ENCODE results near the gene MDP1. TPM values are rescaled to one million over a fixed set of nuclear protein-coding genes. Genes with fewer than 3 reads are reported as not detected.

The MDP1 gene
- total RNA-seq, 1 donor from 2014 or later = 58.8 TPM

GRCh38 chr14:24253936-24254335 lies 38.1 kb upstream of the MDP1 start:
- Histone ChIP-seq H3K36me3 (no peaks in the 10 kb centered on the region), H3K9me3 (no peaks in the 10 kb centered on the region), H3K4me3 (no peak overlapping the region), H3K27me3 (no peaks in the 10 kb centered on the region), H3K4me1 (no peaks in the 10 kb centered on the region), H3K27ac (no peak overlapping the region)
- TF ChIP-seq, protein P1, sequence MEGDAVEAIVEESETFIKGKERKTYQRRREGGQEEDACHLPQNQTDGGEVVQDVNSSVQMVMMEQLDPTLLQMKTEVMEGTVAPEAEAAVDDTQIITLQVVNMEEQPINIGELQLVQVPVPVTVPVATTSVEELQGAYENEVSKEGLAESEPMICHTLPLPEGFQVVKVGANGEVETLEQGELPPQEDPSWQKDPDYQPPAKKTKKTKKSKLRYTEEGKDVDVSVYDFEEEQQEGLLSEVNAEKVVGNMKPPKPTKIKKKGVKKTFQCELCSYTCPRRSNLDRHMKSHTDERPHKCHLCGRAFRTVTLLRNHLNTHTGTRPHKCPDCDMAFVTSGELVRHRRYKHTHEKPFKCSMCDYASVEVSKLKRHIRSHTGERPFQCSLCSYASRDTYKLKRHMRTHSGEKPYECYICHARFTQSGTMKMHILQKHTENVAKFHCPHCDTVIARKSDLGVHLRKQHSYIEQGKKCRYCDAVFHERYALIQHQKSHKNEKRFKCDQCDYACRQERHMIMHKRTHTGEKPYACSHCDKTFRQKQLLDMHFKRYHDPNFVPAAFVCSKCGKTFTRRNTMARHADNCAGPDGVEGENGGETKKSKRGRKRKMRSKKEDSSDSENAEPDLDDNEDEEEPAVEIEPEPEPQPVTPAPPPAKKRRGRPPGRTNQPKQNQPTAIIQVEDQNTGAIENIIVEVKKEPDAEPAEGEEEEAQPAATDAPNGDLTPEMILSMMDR (IDR thresholded peaks at IDR 0.05) = no peak
- no peak for DNase-seq (ENCODE audit: low spot score in 2 of 2)
- intact Hi-C loops (cut with DNase I) = no loop called here

GRCh38 chr14:24252289-24253124 lies 36.6 kb upstream of the MDP1 start:
- no peaks in the 10 kb centered on the region for H3K4me1 ChIP-seq
- intact Hi-C loops (cut with DNase I) = no loop called here
- no peak overlapping the region for H3K27ac ChIP-seq
- H3K27me3 ChIP-seq = no peaks in the 10 kb centered on the region
- DNase-seq (ENCODE audit: low spot score in 2 of 2) = no peak
- H3K36me3 ChIP-seq = no peaks in the 10 kb centered on the region
- TF ChIP-seq, protein P1 (IDR thresholded peaks at IDR 0.05) = no peak
- H3K9me3 ChIP-seq = no peaks in the 10 kb centered on the region
- no peak overlapping the region for H3K4me3 ChIP-seq

DNA sequence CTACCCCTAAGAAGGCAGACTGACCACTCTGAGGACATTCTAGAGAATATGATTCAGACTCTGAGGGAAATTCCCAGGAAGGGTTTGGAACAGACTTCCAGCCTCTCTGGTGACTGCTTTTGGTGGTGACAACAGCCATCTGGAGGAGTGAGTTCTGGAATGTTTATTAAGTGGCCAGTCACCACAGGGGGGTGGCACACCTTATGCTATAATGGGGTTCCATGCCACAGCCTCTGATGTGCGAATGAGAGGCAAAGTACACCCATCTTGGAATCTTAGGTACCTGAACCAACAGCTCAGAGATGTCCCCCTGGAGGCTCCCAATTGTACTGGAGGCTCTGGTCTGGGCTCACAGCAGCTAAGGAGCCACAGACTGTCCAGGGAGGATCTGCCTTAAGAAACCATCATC lies 36.0 kb upstream of the MDP1 start:
- H3K4me3 ChIP-seq = no peak overlapping the region
- no peaks in the 10 kb centered on the region for H3K36me3 ChIP-seq
- intact Hi-C loops (cut with DNase I) = no loop called here
- H3K9me3 ChIP-seq = no peaks in the 10 kb centered on the region
- TF ChIP-seq, protein P1 (IDR thresholded peaks at IDR 0.05) = no peak
- no peaks in the 10 kb centered on the region for H3K4me1 ChIP-seq
- no peak overlapping the region for H3K27ac ChIP-seq
- H3K27me3 ChIP-seq = no peaks in the 10 kb centered on the region
- DNase-seq (ENCODE audit: low spot score in 2 of 2) = no peak

DNA sequence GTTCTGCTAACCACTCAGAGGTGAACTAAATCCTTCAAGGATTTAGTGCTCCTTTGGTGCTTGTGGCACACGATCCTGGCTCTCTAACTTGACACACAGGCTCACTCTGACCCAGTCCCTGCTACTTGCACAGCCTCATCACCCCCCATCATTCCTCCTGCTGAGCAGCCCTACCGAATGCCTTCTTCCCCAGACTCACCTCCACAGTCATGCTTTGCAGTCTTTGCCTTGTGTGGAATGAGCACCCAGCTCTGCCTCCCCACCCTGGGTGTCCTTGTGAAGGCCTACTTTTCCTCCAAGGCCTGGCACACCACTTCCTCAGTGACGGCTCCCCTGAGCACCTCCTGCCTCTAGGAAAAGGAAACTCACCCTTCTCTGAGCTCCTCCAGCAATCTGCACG lies 34.5 kb upstream of the MDP1 start:
- Histone ChIP-seq H3K36me3 (no peaks in the 10 kb centered on the region), H3K4me3 (no peak overlapping the region), H3K9me3 (no peaks in the 10 kb centered on the region), H3K27ac (no peak overlapping the region), H3K27me3 (no peaks in the 10 kb centered on the region), H3K4me1 (no peaks in the 10 kb centered on the region)
- TF ChIP-seq, protein P1 (IDR thresholded peaks at IDR 0.05) = no peak
- DNase-seq (ENCODE audit: low spot score in 2 of 2) = no peak
- intact Hi-C loops (cut with DNase I) = no loop called here

GRCh38 chr14:24249230-24250021 lies 33.6 kb upstream of the MDP1 start:
- H3K4me1 ChIP-seq = no peaks in the 10 kb centered on the region
- TF ChIP-seq, protein P1 (IDR thresholded peaks at IDR 0.05) = no peak
- DNase-seq (ENCODE audit: low spot score in 2 of 2) = no peak
- H3K36me3 ChIP-seq = no peaks in the 10 kb centered on the region
- intact Hi-C loops (cut with DNase I) = no loop called here
- no peaks in the 10 kb centered on the region for H3K9me3 ChIP-seq
- no peak overlapping the region for H3K27ac ChIP-seq
- H3K27me3 ChIP-seq = no peaks in the 10 kb centered on the region
- H3K4me3 ChIP-seq = no peak overlapping the region

All from ascending aorta (tissue), 2 donors.